Body of pancreas (tissue), 4 donors: ENCODE data around the gene TNFRSF8. TPM values are rescaled to one million over a fixed set of nuclear protein-coding genes. Genes with fewer than 3 reads are reported as not detected.

ENCODE experiments used
- ATAC-seq: fragments of 150-250 bp; one replicate; pipeline ENCODE4 v1.9.1; 2016
- DNase-seq, 4 donors: peaks; one replicate each; pipeline ENCODE4 v3.0.0-alpha.2; 2019
- H3K27ac ChIP-seq, 4 donors: fragments of 200-600 bp; sonication (generic); 1 replicate in 3 of 4; 2 replicates in 1 of 4; pipeline versions ENCODE4 v1.5.1 to v1.6.1; 2016 to 2019; ENCODE audit warnings: mild to moderate bottlenecking in 1 of 4, mixed read lengths in 1 of 4, moderate library complexity in 1 of 4
- H3K27me3 ChIP-seq, 2 donors: fragments of 200-600 bp; sonication (generic); one replicate each; pipeline ENCODE4 v1.6.0; 2016; ENCODE audit warnings: mild to moderate bottlenecking in 1 of 2
- H3K36me3 ChIP-seq, 2 donors: fragments of 200-600 bp; sonication (generic); replicated peaks in 1 of 2; 2 replicates each; pipeline ENCODE4 v1.5.1; 2016; ENCODE audit warnings: low read depth in 2 of 2; ENCODE audit not compliant: insufficient read depth in 1 of 2
- H3K4me1 ChIP-seq: fragments of 200-600 bp; sonication (generic); one replicate; pipeline ENCODE4 v1.6.0; 2016
- H3K4me3 ChIP-seq, 2 donors: fragments of 200-600 bp; sonication (generic); 1 replicate in 1 of 2; 2 replicates in 1 of 2; pipeline ENCODE4 v1.5.1; 2016 to 2019
- H3K9me3 ChIP-seq, 3 donors: fragments of 200-600 bp; sonication (generic); 1 replicate in 2 of 3; 2 replicates in 1 of 3; pipeline ENCODE4 v1.5.1; 2016
- POLR2A ChIP-seq, 3 donors: fragments of 450-650 bp; IDR thresholded peaks; one replicate each; pipeline ENCODE4 v1.6.1; 2016; ENCODE audit warnings: antibody characterized with exemption in 3 of 3, mild to moderate bottlenecking in 2 of 3
- WGBS, 2 donors: methylation state at CpG; one replicate each; pipeline ENCODE4 v1.1.5; 2017; 5-methylcytosine and 5-hydroxymethylcytosine counted together
- intact Hi-C: fragments of 100-400 bp; cut with DNase I; formaldehyde crosslinking; loops from one replicate; pipeline ENCODE4 v1.15.1; 2023
- total RNA-seq, 2 donors: library from RNA; depleted of rRNA; stranded (reverse); fragments of >200 nt; gene quantifications; one replicate each; pipeline ENCODE4 v1.1.0, GENCODE V29; 2016
- TF ChIP-seq, protein P1 (sequence below), 7 experiments: fragments of 450-650 bp in 4 of 7; fragments of 200-600 bp in 3 of 7; sonication (generic) in 3 of 7; IDR thresholded peaks; one replicate each; pipeline ENCODE4 v1.5.1; 2016 to 2019; ENCODE audit warnings: antibody characterized with exemption in 7 of 7

TNFRSF8 gene
- total RNA-seq, 2 donors from 2014 or later, result not detected

DNA sequence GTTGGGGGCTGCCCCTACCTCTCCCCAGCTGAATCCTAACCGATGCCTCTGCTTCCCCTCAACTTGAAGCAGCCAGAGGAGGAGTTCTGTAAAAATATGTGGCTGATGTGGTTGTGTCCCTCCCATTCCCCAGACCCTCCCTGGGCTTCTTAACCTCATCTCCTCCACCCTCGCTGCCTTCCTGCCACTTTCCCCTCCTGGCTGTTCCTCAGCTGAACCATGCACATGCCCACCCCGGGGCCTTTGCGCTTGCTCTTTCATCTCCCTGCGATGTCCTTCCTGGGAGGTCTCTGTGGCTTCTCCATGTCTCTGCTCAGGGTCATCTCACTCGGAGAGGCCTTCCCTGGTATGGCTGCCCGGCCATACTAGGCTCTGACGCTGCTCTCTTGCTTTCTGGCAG is 34.9 kb upstream of the TNFRSF8 start:
- ATAC-seq (no peak), DNase-seq (no peak)
- intact Hi-C loops, result no loop called here
- TF ChIP-seq, protein P1, sequence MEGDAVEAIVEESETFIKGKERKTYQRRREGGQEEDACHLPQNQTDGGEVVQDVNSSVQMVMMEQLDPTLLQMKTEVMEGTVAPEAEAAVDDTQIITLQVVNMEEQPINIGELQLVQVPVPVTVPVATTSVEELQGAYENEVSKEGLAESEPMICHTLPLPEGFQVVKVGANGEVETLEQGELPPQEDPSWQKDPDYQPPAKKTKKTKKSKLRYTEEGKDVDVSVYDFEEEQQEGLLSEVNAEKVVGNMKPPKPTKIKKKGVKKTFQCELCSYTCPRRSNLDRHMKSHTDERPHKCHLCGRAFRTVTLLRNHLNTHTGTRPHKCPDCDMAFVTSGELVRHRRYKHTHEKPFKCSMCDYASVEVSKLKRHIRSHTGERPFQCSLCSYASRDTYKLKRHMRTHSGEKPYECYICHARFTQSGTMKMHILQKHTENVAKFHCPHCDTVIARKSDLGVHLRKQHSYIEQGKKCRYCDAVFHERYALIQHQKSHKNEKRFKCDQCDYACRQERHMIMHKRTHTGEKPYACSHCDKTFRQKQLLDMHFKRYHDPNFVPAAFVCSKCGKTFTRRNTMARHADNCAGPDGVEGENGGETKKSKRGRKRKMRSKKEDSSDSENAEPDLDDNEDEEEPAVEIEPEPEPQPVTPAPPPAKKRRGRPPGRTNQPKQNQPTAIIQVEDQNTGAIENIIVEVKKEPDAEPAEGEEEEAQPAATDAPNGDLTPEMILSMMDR (IDR thresholded peaks at IDR 0.05), result no peak
- TF ChIP-seq POLR2A (IDR thresholded peaks at IDR 0.05), result no peak
- H3K27me3 ChIP-seq, result no peaks in the 10 kb centered on the region
- no peaks in the 10 kb centered on the region for H3K9me3 ChIP-seq
- H3K27ac ChIP-seq, result no peak overlapping the region
- WGBS, 2 donors, result 89 to 92% methylated on average over 8 of the region's 8 CpGs
- H3K4me3 ChIP-seq, result no peak overlapping the region
- peaks cover 0 to 6% of the 10 kb centered on the region in 2 donors for H3K36me3 ChIP-seq
- no peaks in the 10 kb centered on the region for H3K4me1 ChIP-seq

- ATAC-seq (no peak), DNase-seq (no peak)
- no peaks in the 10 kb centered on the region for H3K9me3 ChIP-seq
- no peaks in the 10 kb centered on the region for H3K4me1 ChIP-seq
- H3K36me3 ChIP-seq, result peaks cover 0 to 6% of the 10 kb centered on the region in 2 donors
- intact Hi-C loops, result no loop called here
- H3K27me3 ChIP-seq, result no peaks in the 10 kb centered on the region
- TF ChIP-seq, protein P1 (IDR thresholded peaks at IDR 0.05), result no peak
- TF ChIP-seq POLR2A (IDR thresholded peaks at IDR 0.05), result no peak
- no peak overlapping the region for H3K27ac ChIP-seq
- no peak overlapping the region for H3K4me3 ChIP-seq
- 88% methylated on average over 9 of the region's 19 CpGs; no CpG with 5 or more reads in 1 of the 2 donors for WGBS, 2 donors
These were observed 34.1 kb upstream of the TNFRSF8 start for GRCh38 chr1:12028957-12029511.

GRCh38 chr1:12029720-12030339 is 33.3 kb upstream of the TNFRSF8 start:
- DNase-seq (no peak), ATAC-seq (no peak)
- Histone ChIP-seq H3K4me3 (no peak overlapping the region), H3K9me3 (no peaks in the 10 kb centered on the region), H3K27ac (no peak overlapping the region), H3K4me1 (no peaks in the 10 kb centered on the region), H3K27me3 (no peaks in the 10 kb centered on the region), H3K36me3 (peaks cover 0 to 6% of the 10 kb centered on the region in 2 donors)
- intact Hi-C loops, result no loop called here
- no peak for TF ChIP-seq POLR2A (IDR thresholded peaks at IDR 0.05)
- TF ChIP-seq, protein P1 (IDR thresholded peaks at IDR 0.05), result no peak
- 94% methylated on average over 28 of the region's 32 CpGs; no CpG with 5 or more reads in 1 of the 2 donors for WGBS, 2 donors

- WGBS, 2 donors, result 76 to 83% methylated on average over 10 to 18 of the region's 20 CpGs
- H3K27me3 ChIP-seq, result no peaks in the 10 kb centered on the region
- no peaks in the 10 kb centered on the region for H3K9me3 ChIP-seq
- H3K27ac ChIP-seq, result no peak overlapping the region
- H3K36me3 ChIP-seq, result peaks cover 0 to 6% of the 10 kb centered on the region in 2 donors
- DNase-seq (peak in 2 of 4 donors; percentile 31 to 32), ATAC-seq (no peak)
- intact Hi-C loops, result no loop called here
- no peaks in the 10 kb centered on the region for H3K4me1 ChIP-seq
- H3K4me3 ChIP-seq, result no peak overlapping the region
- no peak for TF ChIP-seq POLR2A (IDR thresholded peaks at IDR 0.05)
- TF ChIP-seq, protein P1 (IDR thresholded peaks at IDR 0.05), result peak in 4 of 7 experiments; percentile 18 to 27 (median 26)
These were observed 31.8 kb upstream of the TNFRSF8 start for GRCh38 chr1:12031039-12031980.
